Hematopoietic multipotent progenitor cell treated with erythropoietin and hydrocortisone succinate and interleukin-3 and kit ligand, for 17 days (in vitro differentiated cells): ENCODE measurements around the gene TNRC6A.
"Not testable (repeated sequence)": the region's sequence is repeated elsewhere in the genome, so short reads cannot be mapped to it uniquely, and the experiment has no call there.

Experiments
- DNase-seq: peaks from one replicate; pipeline ENCODE4 v3.0.0-alpha.2; 2015; ENCODE audit warnings: low spot score

Gene TNRC6A

DNA sequence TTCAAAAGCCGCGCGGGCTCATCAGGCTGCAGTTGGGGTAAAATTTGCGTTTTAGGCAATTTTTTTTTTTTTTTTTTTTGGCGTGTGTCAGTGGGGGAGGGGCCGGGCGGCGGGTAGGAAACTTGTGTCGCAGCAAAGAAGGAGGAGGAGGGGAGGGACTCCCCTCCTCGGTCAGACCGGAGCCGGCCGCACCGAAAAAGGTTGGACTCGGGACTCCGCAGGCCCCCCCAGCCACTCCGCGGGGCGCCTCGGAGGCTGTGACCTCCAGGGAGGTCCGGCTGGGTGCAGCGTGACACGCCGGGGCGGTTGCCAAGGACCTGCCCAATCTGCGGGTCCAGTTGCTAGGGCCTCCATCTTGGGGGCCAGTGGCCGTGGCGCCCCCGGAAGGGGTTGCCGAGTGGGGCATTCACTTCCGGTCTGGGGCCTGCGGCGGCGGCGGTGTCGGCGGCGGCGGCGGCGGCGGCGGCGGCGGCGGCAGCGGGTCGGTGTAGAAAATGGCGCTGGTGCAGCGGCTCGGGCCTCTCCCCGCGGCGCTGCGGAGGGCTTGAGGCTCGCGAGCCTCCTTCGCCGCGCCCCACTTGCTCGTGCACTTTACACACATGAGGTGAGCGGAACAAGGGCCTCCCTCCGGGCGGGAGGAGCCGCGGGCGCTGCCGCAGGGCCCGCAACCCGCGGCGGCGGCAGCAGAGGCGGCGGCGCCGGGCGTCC is at the start of gene TNRC6A:
TNRC6A (plus strand) TSS at position 409 of the 708 bp plus-strand sequence; CDS start at position 600, 191 bp downstream.
- peak; percentile 83 for DNase-seq

DNA sequence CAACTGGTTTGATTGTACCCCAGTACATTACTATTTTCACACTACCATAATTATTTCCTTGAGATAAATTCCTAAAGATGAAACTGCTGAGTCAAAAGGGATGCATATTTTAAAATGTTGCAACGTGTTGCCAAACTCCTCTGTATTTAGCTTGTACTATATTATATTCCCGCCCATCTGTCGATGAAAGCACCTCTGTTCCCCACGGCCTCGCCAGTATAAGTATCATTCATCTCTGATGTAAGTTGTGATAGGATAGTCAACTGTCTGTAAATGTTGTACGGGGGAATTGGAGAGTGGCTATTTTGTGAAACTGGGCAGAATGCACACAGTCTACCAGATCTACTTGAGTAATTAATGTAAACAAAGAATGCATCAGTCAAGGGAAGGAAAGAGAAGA is 47.7 kb upstream of the TNRC6A start:
- no peak for DNase-seq

DNA sequence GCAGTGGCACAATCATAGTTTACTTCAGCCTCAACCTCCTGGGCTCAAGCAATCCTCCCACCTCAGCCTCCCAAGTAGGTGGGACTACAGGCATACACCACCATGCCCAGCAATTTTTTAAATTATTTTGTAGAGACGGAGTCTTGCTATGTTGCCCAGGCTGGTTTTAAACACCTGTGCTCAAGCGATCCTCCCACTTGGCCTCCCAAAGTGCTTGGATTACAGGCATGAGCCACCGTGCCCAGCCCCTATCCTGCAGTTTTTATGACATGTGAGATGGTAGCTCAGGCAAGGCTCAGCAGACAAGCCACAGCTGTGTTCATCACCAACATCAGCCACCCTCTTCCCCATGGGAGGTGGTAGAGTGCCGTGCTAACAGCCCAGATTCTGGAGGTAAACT is 46.2 kb upstream of the TNRC6A start:
- no peak for DNase-seq

DNA sequence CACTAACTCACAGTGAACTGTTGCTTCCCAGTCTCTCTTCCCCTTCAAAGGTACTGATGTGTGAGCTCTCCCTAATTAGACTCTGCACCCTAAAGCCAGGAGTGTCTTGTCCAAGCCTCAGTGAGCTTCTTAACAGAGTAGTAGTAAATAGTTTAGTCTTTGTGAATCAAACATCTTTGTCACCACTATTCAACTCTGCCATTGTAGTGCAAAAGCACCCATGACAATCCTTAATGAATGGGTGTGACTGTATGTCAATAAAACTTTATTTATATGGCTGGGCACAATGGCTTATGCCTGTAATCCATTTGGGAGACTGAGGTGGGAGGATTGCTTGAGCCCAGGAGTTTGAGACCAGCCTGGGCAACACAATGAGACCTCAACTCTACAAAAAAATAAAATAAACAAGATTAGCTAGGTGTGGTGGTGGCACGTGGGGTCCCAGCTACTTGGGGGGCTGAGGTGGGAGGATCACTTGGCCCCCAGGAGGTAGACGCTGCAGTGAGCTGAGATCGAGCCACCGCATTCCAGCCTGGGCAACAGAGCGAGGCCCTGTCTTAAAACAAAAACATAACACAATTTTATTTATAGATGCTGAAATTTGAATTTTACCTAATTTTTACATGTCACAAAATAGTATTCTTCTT is 45.5 kb upstream of the TNRC6A start:
- DNase-seq: no peak

DNA sequence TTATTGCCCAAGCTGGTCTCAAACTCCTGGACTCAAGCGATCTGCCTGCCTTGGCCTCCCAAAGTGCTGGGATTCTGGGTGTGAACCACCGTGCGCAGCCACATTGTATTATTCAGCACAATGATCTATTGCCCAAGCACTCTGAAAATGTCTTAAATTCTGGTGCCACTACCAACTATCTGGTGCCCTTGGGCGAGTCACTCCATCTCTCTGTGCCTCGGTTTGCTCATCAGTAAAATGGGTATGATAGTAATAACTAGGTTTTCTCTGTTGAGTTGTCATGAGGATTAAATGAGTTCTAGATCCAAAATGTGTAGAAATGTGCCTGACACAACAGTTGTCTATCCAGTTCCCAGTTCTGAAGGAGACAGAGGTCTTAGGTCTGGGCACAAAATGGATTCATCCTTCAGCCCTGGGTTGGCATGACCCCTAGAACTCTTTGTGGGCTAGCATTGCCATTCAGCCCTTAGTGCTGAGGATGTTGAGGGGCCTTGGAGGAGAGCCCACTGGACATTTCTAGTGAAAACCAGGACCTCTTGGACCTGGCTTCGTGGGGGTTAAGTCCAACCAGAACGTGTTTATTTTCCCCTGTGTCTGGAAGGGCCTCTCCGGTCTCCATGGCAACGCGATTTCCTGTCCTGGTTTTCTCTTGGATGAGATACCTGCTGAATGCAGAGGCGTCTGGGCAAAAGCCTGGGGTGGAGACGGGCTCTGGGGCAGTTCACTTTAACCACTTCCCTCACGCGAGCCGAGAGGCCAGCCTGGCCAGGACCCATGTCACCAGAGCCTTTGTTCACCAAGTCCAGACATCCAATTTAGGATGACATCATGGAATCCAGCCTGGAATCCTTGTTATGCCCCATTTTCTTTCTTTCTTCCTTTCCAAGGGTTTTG is 43.7 kb upstream of the TNRC6A start:
- no peak for DNase-seq

DNA sequence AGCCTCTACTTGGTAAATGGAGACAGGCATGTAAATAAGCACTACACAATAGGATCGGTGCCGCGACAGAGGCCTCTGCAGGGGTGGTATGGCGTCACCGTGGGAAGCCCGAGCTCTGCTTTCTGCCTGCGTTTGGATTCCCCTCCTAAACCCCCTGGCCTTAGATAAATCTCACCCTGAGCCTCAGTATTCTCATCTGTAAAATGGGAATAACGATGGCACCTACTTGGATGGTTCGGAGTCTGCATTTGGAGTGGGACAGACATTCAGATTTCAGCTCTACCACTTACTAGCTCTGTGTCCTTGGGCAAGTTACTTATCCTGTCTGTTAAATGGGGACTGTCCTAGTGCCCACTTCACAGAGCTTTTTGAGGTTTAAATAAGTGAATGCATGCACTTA is 42.8 kb upstream of the TNRC6A start:
- DNase-seq: no peak

DNA sequence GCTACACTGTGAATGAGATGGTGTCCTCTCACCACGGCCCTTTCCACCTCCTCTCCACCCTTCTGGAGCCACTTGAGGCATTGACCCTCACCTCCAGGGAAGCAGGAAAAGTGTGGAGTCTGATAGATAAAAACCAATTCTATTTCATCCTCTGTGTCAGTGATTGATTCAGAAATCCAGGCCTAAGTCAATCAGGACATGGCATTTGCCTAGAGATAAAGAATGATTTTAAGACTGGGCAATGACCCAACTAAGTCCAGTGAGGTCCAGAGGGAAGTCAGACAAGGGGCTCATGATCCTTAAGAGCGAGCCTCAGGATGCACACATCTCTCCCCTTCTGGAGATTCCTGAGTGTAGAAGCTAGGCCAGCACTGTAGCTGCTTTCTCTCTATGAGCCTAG is 41.1 kb upstream of the TNRC6A start:
- DNase-seq: no peak

DNA sequence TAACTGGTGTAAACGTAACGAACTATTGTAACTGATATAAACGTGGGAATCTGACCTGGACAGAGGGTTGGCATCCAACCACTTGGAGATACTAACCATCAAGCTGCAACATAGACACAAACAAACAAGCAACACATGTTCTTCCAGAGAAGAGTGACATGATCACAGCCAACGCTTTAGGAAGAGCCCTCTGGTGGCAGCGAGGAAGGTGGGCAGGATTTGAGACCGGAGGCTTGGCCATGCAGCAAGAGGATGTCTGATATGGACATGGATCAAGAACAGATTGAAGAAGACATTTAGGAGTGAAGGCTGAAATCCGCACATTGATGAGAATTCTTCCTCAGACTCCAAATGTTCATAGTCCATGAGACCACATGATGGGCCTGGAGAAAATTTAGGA is 40.3 kb upstream of the TNRC6A start:
- DNase-seq: no peak

DNA sequence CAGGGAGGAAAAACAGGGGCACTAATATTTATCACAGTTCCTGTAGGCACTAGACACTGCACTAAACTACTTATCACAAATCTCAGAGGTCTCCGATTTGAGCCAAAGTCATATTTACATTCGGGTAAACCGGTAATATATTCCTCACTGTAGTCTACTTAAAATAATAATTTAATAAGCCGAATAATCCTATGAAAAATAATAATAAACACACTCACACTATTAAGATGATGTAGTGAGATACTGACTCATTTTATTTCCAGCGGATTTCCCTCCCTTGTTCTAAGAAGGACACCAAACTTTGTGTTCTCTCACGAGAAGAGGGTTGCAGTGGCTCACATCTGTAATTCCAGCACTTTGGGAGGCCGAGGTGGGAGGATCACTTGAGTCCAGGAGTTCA is 36.6 kb upstream of the TNRC6A start:
- no peak for DNase-seq

DNA sequence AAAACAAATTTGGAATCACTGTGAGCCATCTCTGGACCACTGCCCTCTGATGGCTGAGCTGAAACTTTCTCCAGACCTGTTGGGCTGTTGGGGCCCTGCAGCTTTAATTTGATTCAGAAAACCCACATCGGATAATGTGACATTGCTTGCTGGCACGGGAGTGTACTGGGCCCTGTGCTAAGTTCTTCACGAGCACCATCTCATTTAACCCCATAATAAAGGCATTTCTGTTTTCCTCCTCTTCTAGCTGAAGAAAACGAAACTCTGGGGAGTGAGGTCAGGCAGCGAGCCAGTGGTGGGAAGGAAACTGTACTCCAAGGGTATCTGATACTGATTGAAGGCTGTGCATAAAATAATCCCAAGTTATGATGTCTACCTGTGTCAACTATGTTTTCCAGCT is 34.5 kb upstream of the TNRC6A start:
- DNase-seq: no peak

DNA sequence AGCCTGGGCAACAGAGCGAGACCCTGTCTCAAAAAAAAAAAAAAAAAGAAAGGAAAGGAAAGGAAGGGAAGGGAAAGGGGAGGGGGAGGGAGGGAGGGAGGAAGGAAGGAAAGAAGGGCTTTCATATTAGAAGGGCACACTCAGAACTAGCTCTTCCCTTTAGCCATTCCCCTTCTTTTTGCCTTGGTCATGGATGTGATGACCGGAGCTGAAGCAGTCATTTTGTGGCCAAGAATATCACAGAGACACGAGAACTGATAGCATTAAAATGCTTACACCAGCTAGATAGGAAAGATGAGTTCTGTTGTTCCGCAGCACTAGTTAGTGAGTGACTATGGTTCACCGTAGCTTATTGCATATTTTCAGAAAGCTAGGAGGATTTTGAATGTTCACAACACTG is 32.8 kb upstream of the TNRC6A start:
- no peak for DNase-seq

DNA sequence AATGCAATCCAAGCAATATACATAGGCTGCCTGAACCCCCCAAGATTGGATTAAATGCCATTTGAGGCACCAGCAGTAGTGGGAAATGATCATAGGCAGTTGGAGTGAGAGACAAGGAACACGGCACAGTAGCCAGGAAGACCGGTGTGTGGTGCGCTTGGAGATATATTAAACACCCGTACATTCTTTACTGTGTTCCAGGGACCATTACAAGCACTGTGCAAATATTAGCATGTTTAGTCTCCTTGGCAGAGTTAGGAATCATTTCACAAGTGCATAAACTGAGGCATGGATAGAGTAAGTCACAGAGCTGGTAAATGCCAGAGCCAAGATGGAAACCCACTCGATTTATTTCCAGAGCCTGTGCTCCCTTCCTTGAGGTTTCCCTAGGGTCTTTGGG is 31.1 kb upstream of the TNRC6A start:
- no peak for DNase-seq

DNA sequence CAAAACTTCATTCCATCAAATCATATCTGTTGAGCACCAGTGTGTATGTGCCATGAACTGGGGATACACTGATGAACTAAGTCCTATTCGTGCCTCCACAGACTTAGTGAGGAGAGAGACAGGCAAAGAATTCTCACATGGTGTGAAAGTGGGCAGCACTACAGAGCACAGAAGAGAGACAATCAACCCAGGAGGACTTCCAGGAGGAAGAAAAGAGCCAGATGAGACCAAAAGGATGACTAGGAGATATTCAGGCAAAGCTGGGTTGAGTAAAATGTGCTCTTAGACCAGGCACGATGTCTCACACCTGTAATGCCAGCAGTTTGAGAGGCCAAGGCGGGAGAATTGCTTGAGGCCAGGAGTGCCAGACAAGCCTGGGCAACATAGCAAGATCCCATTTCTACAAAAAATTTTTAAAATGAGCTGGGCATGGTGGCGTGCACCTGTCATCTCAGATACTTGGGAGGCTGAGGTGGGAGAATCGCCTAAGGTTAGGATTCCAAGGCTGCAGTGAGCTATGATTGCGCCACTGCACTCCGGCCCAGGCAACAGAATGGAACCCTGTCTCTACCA is 30.2 kb upstream of the TNRC6A start:
- no peak for DNase-seq

DNA sequence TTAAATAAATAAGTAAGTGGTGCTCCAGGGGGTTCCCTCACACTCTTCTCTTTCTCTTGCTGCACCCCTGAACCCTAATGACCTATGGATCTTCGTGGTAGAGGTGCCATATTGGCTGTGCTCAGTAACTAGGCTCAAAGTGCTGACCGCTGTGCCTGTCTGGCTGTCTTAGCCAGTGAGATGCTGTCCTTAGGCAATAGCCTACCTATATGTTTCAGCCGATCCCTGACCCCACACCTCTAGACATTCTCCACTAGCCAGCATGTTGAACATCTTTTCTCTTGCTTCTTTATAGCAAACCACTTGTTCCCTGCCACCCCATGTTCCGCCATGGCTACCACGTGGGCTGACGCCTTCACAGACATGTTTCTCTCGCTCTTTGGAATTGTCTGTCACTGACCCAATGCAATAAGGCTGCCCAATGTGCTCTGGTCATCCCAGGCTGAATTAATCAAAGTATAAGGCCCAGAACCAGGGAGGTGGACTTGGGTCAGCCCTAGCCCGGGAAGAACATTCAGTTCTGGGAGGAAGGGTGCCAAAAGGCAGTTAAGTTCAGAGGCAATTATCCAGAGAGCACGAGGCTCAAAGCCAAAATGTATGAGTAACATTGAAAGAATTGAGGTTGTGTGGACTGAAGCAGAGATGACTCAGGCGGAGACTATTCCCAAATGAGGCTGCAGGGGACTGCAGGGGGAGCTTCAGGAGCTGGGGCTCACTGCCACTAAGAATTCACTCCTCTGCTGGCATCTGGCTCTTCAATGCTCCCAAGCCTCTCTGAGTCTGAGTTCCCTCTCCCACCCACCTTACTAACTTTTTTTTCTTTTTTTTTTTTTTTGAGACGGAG is 28.7 kb upstream of the TNRC6A start:
- no peak for DNase-seq

DNA sequence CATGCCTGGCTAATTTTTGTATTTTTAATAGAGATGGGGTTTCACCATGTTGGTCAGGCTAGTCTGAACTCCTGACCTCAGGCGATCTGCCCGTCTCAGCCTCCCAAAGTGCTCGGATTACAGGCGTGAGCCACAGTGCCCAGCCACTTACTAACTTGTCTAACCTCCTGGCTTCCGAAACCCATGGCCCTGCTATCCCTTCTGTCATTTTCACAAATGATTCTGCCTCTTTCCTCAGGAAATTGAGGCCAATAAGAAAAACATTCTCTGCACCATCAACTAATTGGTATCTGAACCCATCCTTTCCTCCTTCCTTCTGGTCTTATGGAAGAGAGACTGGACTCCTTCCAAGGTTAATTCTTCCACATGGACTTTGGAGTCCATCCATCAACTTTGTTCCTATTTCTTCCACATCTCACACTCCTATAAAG is 27.9 kb upstream of the TNRC6A start:
- DNase-seq: no peak

DNA sequence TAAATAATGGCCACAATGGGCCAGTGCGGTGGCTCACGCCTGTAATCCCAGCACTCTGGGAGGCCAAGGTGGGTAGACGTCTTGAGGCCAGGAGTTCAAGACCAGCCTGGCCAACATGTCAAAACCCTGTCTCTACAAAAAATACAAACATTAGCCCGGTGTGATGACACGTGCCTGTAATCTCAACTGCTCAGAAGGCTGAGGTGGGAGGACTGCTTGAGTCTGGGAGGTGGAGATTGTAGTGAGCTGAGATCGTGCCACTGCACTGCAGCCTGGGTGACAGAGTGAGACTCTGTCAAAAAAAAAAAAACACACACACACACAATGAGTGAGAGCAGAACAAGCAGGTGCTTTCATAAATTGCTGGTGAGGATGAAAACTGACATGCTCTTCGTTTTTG is 21.7 kb upstream of the TNRC6A start:
- DNase-seq: not testable (repeated sequence)

DNA sequence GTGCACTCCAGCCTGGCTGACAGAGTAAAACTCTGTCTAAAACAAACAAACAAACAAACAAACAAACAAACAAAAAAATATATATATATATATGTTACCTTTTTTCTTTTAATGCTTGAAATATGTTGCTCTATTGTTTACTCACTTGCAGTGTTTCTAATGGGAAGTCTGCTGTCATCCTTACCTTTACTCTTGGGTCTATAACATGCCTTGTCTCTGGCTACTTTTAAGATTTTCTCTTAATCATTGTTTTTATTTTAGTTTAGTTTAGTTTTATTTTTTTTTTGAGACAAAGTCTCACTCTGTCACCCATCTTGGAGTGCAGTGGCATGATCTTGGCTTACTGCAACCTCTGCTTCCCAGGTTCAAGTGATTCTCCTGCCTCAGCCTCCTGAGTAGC is 16.1 kb upstream of the TNRC6A start:
- no peak for DNase-seq

DNA sequence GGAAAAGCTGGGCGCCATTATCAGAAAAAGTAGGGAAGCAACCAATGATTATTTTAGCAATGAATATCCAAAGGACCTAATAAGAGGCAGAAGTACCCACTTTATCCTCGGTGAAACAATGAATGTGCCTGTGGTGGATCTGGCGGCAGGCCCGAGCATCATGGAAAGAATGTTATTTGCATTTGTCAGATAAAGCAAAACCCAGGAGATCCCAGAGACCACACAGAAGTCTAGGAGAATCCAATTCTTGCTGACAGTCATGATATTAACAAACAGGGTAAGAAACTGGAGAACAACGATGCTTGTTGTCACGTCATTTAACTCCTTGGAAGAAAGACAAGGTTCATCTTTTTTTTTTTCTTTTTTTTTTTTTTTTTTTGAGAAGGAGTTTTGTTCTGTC is 12.0 kb upstream of the TNRC6A start:
- no peak for DNase-seq

DNA sequence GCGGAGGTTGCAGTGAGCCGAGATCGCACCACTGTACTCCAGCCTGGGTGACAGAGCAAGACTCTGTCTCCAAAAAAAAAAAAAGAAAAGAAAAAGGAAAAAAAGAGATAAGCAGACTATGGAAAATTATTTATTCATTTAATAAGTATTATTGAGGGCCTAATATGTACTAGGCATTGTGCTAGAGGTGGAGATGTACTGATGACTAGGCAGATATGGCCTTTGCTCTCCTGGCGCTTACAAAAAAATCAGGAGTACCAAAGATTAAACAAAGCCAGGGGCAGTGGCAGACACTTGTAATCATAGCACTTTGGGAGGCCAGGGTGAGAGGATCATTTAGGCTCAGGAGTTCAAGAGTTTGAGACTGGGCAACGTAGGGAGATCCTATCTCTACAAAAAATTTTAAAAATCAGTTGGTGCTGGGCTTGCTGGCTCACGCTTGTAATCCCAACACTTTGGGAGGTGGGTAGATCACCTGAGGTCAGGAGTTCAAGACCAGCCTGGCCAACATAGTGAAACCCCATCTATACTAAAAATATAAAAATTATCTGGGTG is 10.4 kb upstream of the TNRC6A start:
- DNase-seq: no peak

DNA sequence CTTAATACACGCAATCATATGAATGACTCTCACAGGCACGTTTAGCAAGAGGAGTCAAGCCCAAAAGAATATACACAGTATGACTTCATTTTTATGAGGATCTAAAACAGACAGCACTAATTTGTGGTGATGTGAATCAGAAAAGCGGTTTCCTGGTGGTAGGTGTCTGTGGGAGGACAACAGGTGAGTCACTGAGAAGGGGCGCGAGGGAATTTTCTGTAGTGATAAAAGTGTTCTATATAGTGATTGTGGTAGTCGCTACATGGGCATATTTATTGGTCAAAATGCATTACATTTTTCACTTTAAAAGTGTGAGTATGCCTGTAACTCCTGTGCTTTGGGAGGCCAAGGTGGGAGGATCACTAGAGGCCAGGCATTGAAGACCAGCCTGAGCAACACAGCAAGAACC is 7.6 kb upstream of the TNRC6A start:
- no peak for DNase-seq

DNA sequence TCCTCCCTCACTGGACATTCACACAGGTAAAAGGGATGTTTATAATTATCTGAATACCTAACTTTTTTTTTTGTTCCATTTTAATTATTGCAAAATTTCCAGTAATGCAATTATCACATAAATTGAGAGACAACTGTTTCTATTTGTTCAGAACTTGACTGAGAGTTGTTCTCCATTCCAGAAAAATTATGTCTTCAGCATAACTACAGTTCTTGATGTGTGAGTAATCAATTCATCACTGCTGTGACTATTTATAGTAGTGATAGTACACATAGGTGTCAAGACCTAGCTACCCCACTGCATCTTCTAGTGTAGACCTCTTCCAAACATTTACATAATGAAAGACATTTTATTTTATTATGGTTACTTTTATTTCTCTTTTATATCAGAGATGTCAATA is 5.8 kb upstream of the TNRC6A start:
- DNase-seq: no peak
